Sigmoid colon (tissue), 3 donors: Measurements from ENCODE around the gene GSK3B.

Experiments used
- CTCF ChIP-seq, 4 experiments: fragments of 450-650 bp in 3 of 4; fragments of 200-600 bp in 1 of 4; IDR thresholded peaks; one replicate each; pipeline ENCODE4 v1.5.1; 2016 to 2019; ENCODE audit warnings: antibody characterized with exemption in 4 of 4, mild to moderate bottlenecking in 3 of 4, moderate library complexity in 2 of 4
- POLR2A ChIP-seq, 2 donors: fragments of 450-650 bp; IDR thresholded peaks; one replicate each; pipeline ENCODE4 v1.6.1; 2016; ENCODE audit warnings: antibody characterized with exemption in 2 of 2, mild to moderate bottlenecking in 2 of 2, moderate library complexity in 2 of 2

GRCh38 chr3:119815716-119816115 is 278.5 kb downstream of the GSK3B start:
- TF ChIP-seq CTCF (IDR thresholded peaks at IDR 0.05) (no peak), POLR2A (IDR thresholded peaks at IDR 0.05) (no peak)
